H9 (cell line): ENCODE data around the gene PRR15. TPM values are rescaled to one million over a fixed set of nuclear protein-coding genes. Genes with fewer than 3 reads are reported as not detected.

ENCODE experiments used
- DNase-seq: peaks from one replicate; pipeline ENCODE4 v3.0.0-alpha.2; 2017
- H2AFZ ChIP-seq: one replicate; pipeline ENCODE4 v1.6.1; 2013; ENCODE audit warnings: mild to moderate bottlenecking, low read length, control low read depth, moderate library complexity
- H2AK5ac ChIP-seq: 2 replicates; pipeline ENCODE4 v1.6.1; 2013; ENCODE audit warnings: low read length, control low read depth, mixed read lengths; ENCODE audit not compliant: insufficient read length
- H2BK120ac ChIP-seq: one replicate; pipeline ENCODE4 v1.6.1; 2013; ENCODE audit warnings: low read depth, mild to moderate bottlenecking, low read length, control low read depth, inconsistent platforms; ENCODE audit not compliant: poor library complexity, severe bottlenecking
- H2BK12ac ChIP-seq: 2 replicates; pipeline ENCODE4 v1.6.1; 2013; ENCODE audit warnings: low read length, control low read depth, mixed read lengths, low read depth; ENCODE audit not compliant: insufficient read length
- H2BK15ac ChIP-seq: 2 replicates; pipeline ENCODE4 v1.6.1; 2013; ENCODE audit warnings: low read depth, low read length, control low read depth
- H2BK20ac ChIP-seq: one replicate; pipeline ENCODE4 v1.6.1; 2013; ENCODE audit warnings: low read depth, mild to moderate bottlenecking, low read length, control low read depth, inconsistent platforms; ENCODE audit not compliant: poor library complexity, severe bottlenecking
- H2BK5ac ChIP-seq: 2 replicates; pipeline ENCODE4 v1.6.1; 2013; ENCODE audit warnings: low read length, control low read depth, mixed read lengths; ENCODE audit not compliant: insufficient read length
- H3K14ac ChIP-seq: 2 replicates; pipeline ENCODE4 v1.6.1; 2013; ENCODE audit warnings: low read length, control low read depth; ENCODE audit not compliant: insufficient read depth
- H3K18ac ChIP-seq: 2 replicates; pipeline ENCODE4 v1.6.1; 2013; ENCODE audit warnings: low read depth, mild to moderate bottlenecking, mixed read lengths, low read length, control low read depth; ENCODE audit not compliant: insufficient read length
- H3K23ac ChIP-seq: 2 replicates; pipeline ENCODE4 v1.6.1; 2013; ENCODE audit warnings: low read length, control low read depth, mixed read lengths, low read depth; ENCODE audit not compliant: insufficient read length
- H3K23me2 ChIP-seq: 2 replicates; pipeline ENCODE4 v1.6.1; 2013; ENCODE audit warnings: low read depth, mild to moderate bottlenecking, mixed read lengths, low read length, control low read depth; ENCODE audit not compliant: insufficient read length, poor library complexity, severe bottlenecking
- H3K27ac ChIP-seq: 2 replicates; pipeline ENCODE4 v1.5.1; 2013; ENCODE audit warnings: low read length, control low read depth, mixed read lengths, low read depth; ENCODE audit not compliant: insufficient read length
- H3K27me3 ChIP-seq: 2 replicates; pipeline ENCODE4 v1.6.1; 2013; ENCODE audit warnings: low read length, control low read depth, inconsistent platforms; ENCODE audit not compliant: insufficient read depth
- H3K4ac ChIP-seq: 2 replicates; pipeline ENCODE4 v1.6.1; 2013; ENCODE audit warnings: low read depth, mild to moderate bottlenecking, control low read depth, inconsistent platforms, low read length, moderate library complexity
- H3K4me1 ChIP-seq: 2 replicates; pipeline ENCODE4 v1.6.1; 2013; ENCODE audit warnings: low read length, control low read depth, inconsistent platforms; ENCODE audit not compliant: insufficient read depth
- H3K4me2 ChIP-seq: 2 replicates; pipeline ENCODE4 v1.6.1; 2013; ENCODE audit warnings: low read length, control low read depth, mixed read lengths; ENCODE audit not compliant: insufficient read length, insufficient read depth
- H3K56ac ChIP-seq: 2 replicates; pipeline ENCODE4 v1.6.1; 2013; ENCODE audit warnings: low read depth, mild to moderate bottlenecking, mixed read lengths, low read length, control low read depth; ENCODE audit not compliant: insufficient read length
- H3K79me1 ChIP-seq: 2 replicates; pipeline ENCODE4 v1.6.1; 2013; ENCODE audit warnings: low read depth, mild to moderate bottlenecking, moderate library complexity, low read length, control low read depth, inconsistent platforms; ENCODE audit not compliant: insufficient read depth, poor library complexity, severe bottlenecking
- H3K79me2 ChIP-seq: 2 replicates; pipeline ENCODE4 v1.6.1; 2013; ENCODE audit warnings: low read length, control low read depth, inconsistent platforms; ENCODE audit not compliant: insufficient read depth
- H3K9ac ChIP-seq: 2 replicates; pipeline ENCODE4 v1.6.1; 2013; ENCODE audit warnings: low read length, control low read depth, mixed read lengths; ENCODE audit not compliant: insufficient read length; ENCODE audit errors: extremely low read depth
- H3K9me3 ChIP-seq: one replicate; pipeline ENCODE4 v1.6.1; 2013; ENCODE audit warnings: low read depth, low read length, inconsistent platforms; ENCODE audit not compliant: control insufficient read depth
- H3T11ph ChIP-seq: one replicate; pipeline ENCODE4 v1.6.1; 2013; ENCODE audit warnings: mild to moderate bottlenecking, low read length, control low read depth, inconsistent platforms
- H4K20me1 ChIP-seq: one replicate; pipeline ENCODE4 v1.6.1; 2013; ENCODE audit not compliant: control insufficient read depth, insufficient read length, insufficient read depth
- H4K5ac ChIP-seq: 2 replicates; pipeline ENCODE4 v1.6.1; 2013; ENCODE audit warnings: low read depth, mild to moderate bottlenecking, mixed read lengths, low read length, control low read depth; ENCODE audit not compliant: insufficient read length
- H4K8ac ChIP-seq: replicated peaks from 2 replicates; pipeline ENCODE4 v1.6.1; 2013; ENCODE audit warnings: low read length, control low read depth, mixed read lengths, low read depth; ENCODE audit not compliant: insufficient read length
- H4K91ac ChIP-seq: 2 replicates; pipeline ENCODE4 v1.6.1; 2013; ENCODE audit warnings: low read depth, mild to moderate bottlenecking, moderate library complexity, mixed read lengths, low read length, control low read depth; ENCODE audit not compliant: insufficient read length
- H3K27ac Mint-ChIP-seq, 3 experiments: 2 replicates in 2 of 3; 3 replicates in 1 of 3; pipeline ENCODE4 v1.8.0; 2020 to 2021; ENCODE audit warnings: mixed read lengths in 3 of 3, mild to moderate bottlenecking in 1 of 3, moderate library complexity in 1 of 3
- H3K27me3 Mint-ChIP-seq: 2 replicates; pipeline ENCODE4 v1.8.0; 2021; ENCODE audit warnings: low read depth, mild to moderate bottlenecking, moderate library complexity, mixed read lengths
- H3K36me3 Mint-ChIP-seq, 3 experiments: 2 replicates in 2 of 3; 3 replicates in 1 of 3; pipeline ENCODE4 v1.8.0; 2020 to 2021; ENCODE audit warnings: low read depth in 3 of 3, mixed read lengths in 3 of 3; ENCODE audit not compliant: insufficient read depth in 1 of 3
- H3K4me1 Mint-ChIP-seq, 2 experiments: 2 replicates each; pipeline ENCODE4 v1.8.0; 2020; ENCODE audit warnings: mixed read lengths in 2 of 2
- H3K4me3 Mint-ChIP-seq, 2 experiments: 2 replicates in 1 of 2; 3 replicates in 1 of 2; pipeline ENCODE4 v1.8.0; 2020 to 2021; ENCODE audit warnings: mild to moderate bottlenecking in 2 of 2, mixed read lengths in 2 of 2, moderate library complexity in 1 of 2
- H3K9me3 Mint-ChIP-seq, 2 experiments: 2 replicates in 1 of 2; 3 replicates in 1 of 2; pipeline ENCODE4 v1.8.0; 2020; ENCODE audit warnings: mild to moderate bottlenecking in 2 of 2, mixed read lengths in 2 of 2, moderate library complexity in 1 of 2
- WGBS: extraction: QIAGEN DNeasy Blood & Tissue Kit; methylation state at CpG from one replicate; pipeline ENCODE4 v1.1.7; 2013; ENCODE audit warnings: missing lambda C conversion rate, low lambda C conversion rate, mixed read lengths; ENCODE audit not compliant: insufficient read length; ENCODE audit errors: extremely low coverage; 5-methylcytosine and 5-hydroxymethylcytosine counted together
- total RNA-seq: library from RNA; stranded (reverse); gene quantifications from 2 replicates; pipeline ENCODE4 v1.2.1, GENCODE V29; 2021
- TF ChIP-seq, protein P1 (sequence below): fragments of 200-600 bp; sonication (generic); conservative IDR thresholded peaks from 3 replicates; pipeline ENCODE4 v1.8.0; 2021; ENCODE audit warnings: antibody characterized with exemption, mild to moderate bottlenecking

Gene PRR15
- total RNA-seq, 1 experiment from 2014 or later = 15.1 TPM

DNA sequence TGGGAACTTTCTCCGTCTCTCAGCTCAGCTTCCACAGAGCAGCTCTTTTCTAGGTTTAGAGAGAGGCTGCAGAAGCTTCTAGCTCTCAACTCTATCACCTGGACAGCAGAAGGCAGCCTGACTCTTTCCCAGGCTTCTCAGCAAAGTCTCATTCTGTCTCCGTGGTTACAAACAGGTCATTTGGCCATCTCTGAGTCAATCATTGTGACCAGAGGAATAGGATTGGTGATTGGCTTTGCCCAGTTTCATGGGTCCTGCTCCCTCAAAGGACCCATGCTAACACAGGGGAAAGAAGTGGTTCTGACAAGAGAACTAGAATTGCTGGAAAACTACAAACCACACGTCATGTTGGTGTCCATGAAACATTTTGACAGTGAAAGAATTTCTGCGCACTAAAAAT lies 43.6 kb downstream of the PRR15 start:
- Mint-ChIP-seq H3K36me3 (peaks cover 0 to 5% (median 3%) of the 10 kb centered on the region in 3 experiments; a peak in 4 of 7 replicates), H3K4me1 (peaks cover 38 to 43% of the 10 kb centered on the region in 2 experiments), H3K27me3 (no peaks in the 10 kb centered on the region), H3K27ac (no peak overlapping the region), H3K9me3 (peaks cover 4% of the 10 kb centered on the region in 2 experiments; a peak in 4 of 5 replicates), H3K4me3 (no peak overlapping the region)
- no peaks in the 10 kb centered on the region for H3K23me2 ChIP-seq
- H2BK12ac ChIP-seq = no peak overlapping the region
- no peak overlapping the region for H2AK5ac ChIP-seq
- H4K5ac ChIP-seq = no peak overlapping the region
- H2BK20ac ChIP-seq = no peak overlapping the region
- no peaks in the 10 kb centered on the region for H3K79me2 ChIP-seq
- H4K8ac ChIP-seq = no peak overlapping the region
- H2BK15ac ChIP-seq = no peak overlapping the region
- no peak overlapping the region for H2BK120ac ChIP-seq
- no peak overlapping the region for H3K27ac ChIP-seq
- no peak overlapping the region for H3K23ac ChIP-seq
- no peak for DNase-seq
- no peak overlapping the region for H3K4me2 ChIP-seq
- H3K79me1 ChIP-seq = no peaks in the 10 kb centered on the region
- no peak overlapping the region for H3K4ac ChIP-seq
- peaks cover 7% of the 10 kb centered on the region; the same call in 1 of the 2 replicates for H3K4me1 ChIP-seq
- no peaks in the 10 kb centered on the region for H3K27me3 ChIP-seq
- H3K56ac ChIP-seq = no peak overlapping the region
- no peak overlapping the region for H3K18ac ChIP-seq
- H3T11ph ChIP-seq = no peak overlapping the region
- H4K20me1 ChIP-seq = no peaks in the 10 kb centered on the region
- no peak overlapping the region for H2AFZ ChIP-seq
- no peaks in the 10 kb centered on the region for H3K9me3 ChIP-seq
- no CpG with 5 or more reads among the region's 4 CpGs for WGBS
- H3K14ac ChIP-seq = no peak overlapping the region
- H2BK5ac ChIP-seq = no peak overlapping the region
- no peak overlapping the region for H4K91ac ChIP-seq
- no peak overlapping the region for H3K9ac ChIP-seq
- TF ChIP-seq, protein P1, sequence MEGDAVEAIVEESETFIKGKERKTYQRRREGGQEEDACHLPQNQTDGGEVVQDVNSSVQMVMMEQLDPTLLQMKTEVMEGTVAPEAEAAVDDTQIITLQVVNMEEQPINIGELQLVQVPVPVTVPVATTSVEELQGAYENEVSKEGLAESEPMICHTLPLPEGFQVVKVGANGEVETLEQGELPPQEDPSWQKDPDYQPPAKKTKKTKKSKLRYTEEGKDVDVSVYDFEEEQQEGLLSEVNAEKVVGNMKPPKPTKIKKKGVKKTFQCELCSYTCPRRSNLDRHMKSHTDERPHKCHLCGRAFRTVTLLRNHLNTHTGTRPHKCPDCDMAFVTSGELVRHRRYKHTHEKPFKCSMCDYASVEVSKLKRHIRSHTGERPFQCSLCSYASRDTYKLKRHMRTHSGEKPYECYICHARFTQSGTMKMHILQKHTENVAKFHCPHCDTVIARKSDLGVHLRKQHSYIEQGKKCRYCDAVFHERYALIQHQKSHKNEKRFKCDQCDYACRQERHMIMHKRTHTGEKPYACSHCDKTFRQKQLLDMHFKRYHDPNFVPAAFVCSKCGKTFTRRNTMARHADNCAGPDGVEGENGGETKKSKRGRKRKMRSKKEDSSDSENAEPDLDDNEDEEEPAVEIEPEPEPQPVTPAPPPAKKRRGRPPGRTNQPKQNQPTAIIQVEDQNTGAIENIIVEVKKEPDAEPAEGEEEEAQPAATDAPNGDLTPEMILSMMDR = no peak
